Right lobe of liver (tissue), 4 donors: ENCODE measurements around the gene LCA5.
"Not testable (repeated sequence)": the region's sequence is repeated elsewhere in the genome, so short reads cannot be mapped to it uniquely, and the experiment has no call there.

Experiments used
- POLR2A ChIP-seq: fragments of 450-650 bp; IDR thresholded peaks from one replicate; pipeline ENCODE4 v1.6.1; 2017; ENCODE audit warnings: antibody characterized with exemption, mild to moderate bottlenecking
- TF ChIP-seq, protein P1 (sequence below), 4 donors: fragments of 200-600 bp in 3 of 4; fragments of 450-650 bp in 1 of 4; IDR thresholded peaks; one replicate each; pipeline versions ENCODE4 v1.5.1 to v1.8.0; 2016 to 2022; ENCODE audit warnings: antibody characterized with exemption in 4 of 4, mild to moderate bottlenecking in 2 of 4
- donor health status: DM: no; HTN: no; CAD: no.
- donor health status: DM: no; HTN: no; CAD: no.
- donor health status: DM: no; HTN: yes; CAD: no.

DNA sequence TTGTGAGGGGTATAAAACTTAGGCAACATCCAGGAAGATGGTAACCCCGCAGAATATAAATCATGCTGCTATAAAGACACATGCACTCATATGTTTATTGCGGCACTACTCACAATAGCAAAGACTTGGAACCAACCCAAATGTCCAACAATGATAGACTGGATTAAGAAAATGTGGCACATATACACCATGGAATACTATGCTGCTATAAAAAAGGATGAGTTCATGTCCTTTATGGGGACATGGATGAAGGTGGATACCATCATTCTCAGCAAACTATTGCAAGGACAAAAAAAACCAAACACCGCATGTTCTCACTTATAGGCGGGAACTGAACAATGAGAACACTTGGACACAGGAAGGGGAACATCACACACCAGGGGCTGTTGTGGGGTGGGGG is 7.7 kb downstream of the LCA5 start:
- TF ChIP-seq, protein P1, sequence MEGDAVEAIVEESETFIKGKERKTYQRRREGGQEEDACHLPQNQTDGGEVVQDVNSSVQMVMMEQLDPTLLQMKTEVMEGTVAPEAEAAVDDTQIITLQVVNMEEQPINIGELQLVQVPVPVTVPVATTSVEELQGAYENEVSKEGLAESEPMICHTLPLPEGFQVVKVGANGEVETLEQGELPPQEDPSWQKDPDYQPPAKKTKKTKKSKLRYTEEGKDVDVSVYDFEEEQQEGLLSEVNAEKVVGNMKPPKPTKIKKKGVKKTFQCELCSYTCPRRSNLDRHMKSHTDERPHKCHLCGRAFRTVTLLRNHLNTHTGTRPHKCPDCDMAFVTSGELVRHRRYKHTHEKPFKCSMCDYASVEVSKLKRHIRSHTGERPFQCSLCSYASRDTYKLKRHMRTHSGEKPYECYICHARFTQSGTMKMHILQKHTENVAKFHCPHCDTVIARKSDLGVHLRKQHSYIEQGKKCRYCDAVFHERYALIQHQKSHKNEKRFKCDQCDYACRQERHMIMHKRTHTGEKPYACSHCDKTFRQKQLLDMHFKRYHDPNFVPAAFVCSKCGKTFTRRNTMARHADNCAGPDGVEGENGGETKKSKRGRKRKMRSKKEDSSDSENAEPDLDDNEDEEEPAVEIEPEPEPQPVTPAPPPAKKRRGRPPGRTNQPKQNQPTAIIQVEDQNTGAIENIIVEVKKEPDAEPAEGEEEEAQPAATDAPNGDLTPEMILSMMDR (IDR thresholded peaks at IDR 0.05), result not testable (repeated sequence)
- TF ChIP-seq POLR2A, result not testable (repeated sequence)
